HUES64 (cell line): ENCODE measurements around the gene STIM1.

Experiments used
- H3K27ac ChIP-seq: 2 replicates; pipeline ENCODE4 v1.7.0; 2013; ENCODE audit warnings: low read depth, low read length, inconsistent platforms
- H3K27me3 ChIP-seq: 2 replicates; pipeline ENCODE4 v1.6.1; 2013; ENCODE audit warnings: mild to moderate bottlenecking, low read length; ENCODE audit not compliant: insufficient read depth
- H3K36me3 ChIP-seq: 2 replicates; pipeline ENCODE4 v1.6.1; 2013; ENCODE audit warnings: mild to moderate bottlenecking, low read length; ENCODE audit not compliant: insufficient read depth
- H3K4me1 ChIP-seq: 2 replicates; pipeline ENCODE4 v1.6.1; 2013; ENCODE audit warnings: mild to moderate bottlenecking, low read length, moderate library complexity; ENCODE audit not compliant: insufficient read depth
- H3K4me3 ChIP-seq: 2 replicates; pipeline ENCODE4 v1.5.1; 2013; ENCODE audit warnings: mild to moderate bottlenecking, low read length, moderate library complexity
- H3K9ac ChIP-seq: 2 replicates; pipeline ENCODE4 v1.6.1; 2013; ENCODE audit warnings: mild to moderate bottlenecking, low read depth, low read length
- H3K9me3 ChIP-seq: 2 replicates; pipeline ENCODE4 v1.6.1; 2013; ENCODE audit warnings: low read depth, low read length; ENCODE audit not compliant: insufficient read depth
- WGBS: fragments of 150-250, 120-280 bp; methylation state at CpG from one replicate; pipeline ENCODE4 v1.1.7; 2013; ENCODE audit warnings: missing lambda C conversion rate; 5-methylcytosine and 5-hydroxymethylcytosine counted together

The STIM1 gene

DNA sequence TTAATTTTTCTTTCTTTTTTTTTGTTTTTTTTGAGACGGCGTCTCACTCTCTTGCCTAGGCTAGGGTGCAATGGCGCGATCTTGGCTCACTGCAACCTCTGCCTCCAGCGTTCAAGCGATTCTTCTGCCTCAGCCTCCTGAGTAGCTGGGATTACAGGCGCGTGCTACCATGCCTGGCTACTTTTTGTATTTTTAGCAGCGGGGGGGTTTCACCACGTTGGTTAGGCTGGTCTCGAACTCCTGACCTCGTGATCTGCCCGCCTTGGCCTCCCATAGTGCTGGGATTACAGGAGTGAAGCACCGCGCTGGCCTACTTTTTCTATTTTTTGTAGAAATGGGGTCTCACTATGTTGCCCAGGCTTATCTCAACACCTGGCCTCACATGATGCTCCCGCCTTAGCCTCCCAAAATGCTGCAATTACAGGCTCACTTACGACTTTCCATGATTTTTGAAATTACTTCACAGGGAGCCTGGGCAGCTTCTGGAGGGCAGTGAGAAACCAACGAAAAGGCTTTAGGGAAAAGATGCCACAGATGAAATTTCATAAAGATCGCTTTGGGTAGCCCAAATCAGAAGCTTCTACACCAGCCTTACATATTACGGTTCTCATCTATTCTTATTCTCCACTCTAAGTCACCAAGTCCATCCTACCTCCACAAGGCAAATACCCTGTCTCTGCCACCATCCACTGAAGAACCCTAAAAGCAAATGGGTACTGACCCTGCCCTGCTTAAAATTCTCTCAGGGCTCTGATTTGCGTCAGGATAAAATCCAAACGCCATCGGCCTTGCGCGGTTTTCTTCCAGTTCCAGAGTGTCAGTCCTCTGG, 238.3 kb downstream of the STIM1 start:
- 71% methylated on average over 25 of the region's 25 CpGs for WGBS
- 0 out of 2 replicates have a peak, but pooled peaks cover 8% of the 10 kb centered on the region for H3K4me1 ChIP-seq
- no peaks in the 10 kb centered on the region for H3K27me3 ChIP-seq
- H3K27ac ChIP-seq: peak overlapping the region; percentile 87
- H3K36me3 ChIP-seq: no peaks in the 10 kb centered on the region; the same call in 1 of the 2 replicates
- H3K9me3 ChIP-seq: no peaks in the 10 kb centered on the region
- H3K4me3 ChIP-seq: peak overlapping the region; percentile 88
- H3K9ac ChIP-seq: peak overlapping the region; percentile 89

DNA sequence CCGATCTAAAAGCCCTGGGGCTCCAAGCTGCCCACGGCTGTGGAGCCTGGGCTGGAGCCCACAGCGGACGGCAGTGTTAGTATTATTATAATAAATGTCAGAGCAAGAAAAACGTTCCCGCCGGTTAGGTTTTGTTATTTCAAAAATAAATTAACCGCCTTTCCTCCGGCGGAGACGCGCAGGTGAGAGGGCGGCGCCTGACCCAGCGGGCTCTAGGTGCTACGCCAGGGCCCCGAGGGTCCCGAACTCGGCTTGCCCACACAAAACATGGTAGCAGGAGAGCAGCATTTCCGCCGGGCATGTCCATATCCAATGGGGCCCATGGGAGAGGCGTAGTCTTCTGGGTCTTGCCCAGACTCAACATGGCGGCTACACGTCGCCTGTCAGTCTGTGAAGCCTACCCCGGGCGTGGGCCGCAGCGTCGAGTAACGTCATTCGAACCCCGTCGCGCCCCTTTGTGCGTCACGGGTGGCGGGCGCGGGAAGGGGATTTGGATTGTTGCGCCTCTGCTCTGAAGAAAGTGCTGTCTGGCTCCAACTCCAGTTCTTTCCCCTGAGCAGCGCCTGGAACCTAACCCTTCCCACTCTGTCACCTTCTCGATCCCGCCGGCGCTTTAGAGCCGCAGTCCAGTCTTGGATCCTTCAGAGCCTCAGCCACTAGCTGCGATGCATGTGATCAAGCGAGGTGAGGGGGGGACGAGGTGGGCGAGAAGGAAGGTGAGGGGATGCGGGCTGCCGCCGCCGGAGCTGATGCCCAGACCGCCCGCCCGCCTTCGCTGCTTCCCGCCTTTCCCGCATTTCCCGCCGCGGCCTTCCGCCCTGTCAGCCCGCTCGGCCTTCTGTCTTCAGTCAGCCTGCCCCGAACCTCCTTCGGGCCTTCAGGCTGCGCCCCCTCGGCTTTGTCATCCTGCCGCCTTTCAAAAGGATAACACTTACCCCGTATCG, 239.2 kb downstream of the STIM1 start, which contains the start of gene RRM1:
Gene RRM1 (plus strand): TSS at position 452 of the 944 bp plus-strand sequence. CDS start 214 bp downstream, at position 666.
- Histone ChIP-seq H3K36me3 (no peaks in the 10 kb centered on the region; the same call in 1 of the 2 replicates), H3K9ac (peak within 1 kb of the TSS; percentile 92), H3K27me3 (no peaks in the 10 kb centered on the region), H3K27ac (peak within 1 kb of the TSS; percentile 93), H3K4me3 (peak within 1 kb of the TSS; percentile 88), H3K9me3 (no peaks in the 10 kb centered on the region), H3K4me1 (0 out of 2 replicates have a peak, but pooled peaks cover 8% of the 10 kb centered on the region)
- WGBS: under 1% methylated on average over 74 of the region's 74 CpGs

DNA sequence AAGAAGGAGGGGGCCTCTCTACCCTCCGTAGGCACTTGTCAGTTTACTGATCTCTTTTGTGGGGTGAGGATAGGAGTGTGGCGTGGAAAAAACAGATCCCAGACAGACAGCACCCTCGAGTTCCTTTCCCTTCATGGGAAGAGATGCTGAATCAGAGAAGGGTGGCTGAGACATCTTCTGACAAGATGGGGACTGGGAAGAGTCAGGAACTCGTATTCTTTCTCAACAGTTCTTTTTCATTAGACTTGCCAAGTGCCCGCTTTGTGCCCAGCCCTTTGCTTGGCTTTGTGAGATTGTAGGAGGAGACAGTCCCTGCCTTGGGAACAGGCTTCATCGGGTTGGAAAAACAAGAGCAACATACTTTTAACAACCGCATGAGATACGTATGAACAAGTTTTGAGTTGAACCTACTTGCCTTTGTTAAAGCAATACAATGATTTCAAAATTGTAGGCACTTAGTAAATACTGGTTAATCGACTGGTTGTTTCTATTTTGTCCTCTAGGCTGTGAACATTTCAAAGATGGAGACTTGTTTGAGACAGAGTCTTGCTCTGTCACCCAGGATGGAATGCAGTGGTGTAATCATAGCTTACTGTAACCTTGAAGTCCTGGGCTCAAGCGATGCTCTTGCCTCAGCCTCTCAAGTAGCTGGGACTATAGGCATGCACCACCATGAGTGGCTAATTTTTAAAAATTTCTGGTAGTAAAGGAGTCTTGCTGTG, 240.2 kb downstream of the STIM1 start:
- H3K27ac ChIP-seq: peak overlapping the region; percentile 93; the same call in 1 of the 2 replicates
- no peaks in the 10 kb centered on the region; the same call in 1 of the 2 replicates for H3K36me3 ChIP-seq
- H3K4me1 ChIP-seq: 0 out of 2 replicates have a peak, but pooled peaks cover 8% of the 10 kb centered on the region
- peak overlapping the region; percentile 88 for H3K4me3 ChIP-seq
- no peaks in the 10 kb centered on the region for H3K27me3 ChIP-seq
- WGBS: 31% methylated on average over 9 of the region's 10 CpGs
- H3K9ac ChIP-seq: peak overlapping the region; percentile 92
- H3K9me3 ChIP-seq: no peaks in the 10 kb centered on the region

DNA sequence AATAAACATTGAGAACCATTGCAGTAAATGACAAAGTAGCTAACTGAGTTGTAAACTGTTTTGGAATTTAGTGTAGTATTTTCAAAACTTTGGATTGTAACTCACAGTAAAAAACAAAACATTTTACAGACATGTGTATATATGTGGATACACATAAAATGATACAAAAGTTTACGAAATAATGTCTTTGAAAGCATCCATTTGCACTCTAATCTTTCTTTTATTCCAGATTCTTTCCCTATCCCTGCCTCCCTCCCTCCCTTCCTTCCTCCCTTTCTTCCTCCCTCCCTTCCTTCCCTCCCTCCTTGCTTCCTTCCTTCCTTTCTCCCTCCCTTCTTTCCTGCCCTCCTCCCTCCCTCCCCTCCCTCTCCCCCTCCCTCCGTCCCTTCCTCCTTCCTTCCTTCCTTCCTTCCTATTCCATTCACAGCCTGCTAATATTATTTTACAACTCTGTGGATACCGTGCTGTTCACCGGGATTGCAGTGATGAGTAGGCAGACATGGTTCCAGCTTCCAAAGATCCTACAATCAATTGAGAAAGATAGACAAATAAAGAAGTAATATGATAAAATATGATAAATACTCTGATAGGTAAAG, 242.7 kb downstream of the STIM1 start:
- H3K27ac ChIP-seq: no peak overlapping the region
- H3K36me3 ChIP-seq: peaks cover 14% of the 10 kb centered on the region
- no peaks in the 10 kb centered on the region for H3K9me3 ChIP-seq
- H3K4me1 ChIP-seq: 0 out of 2 replicates have a peak, but pooled peaks cover 8% of the 10 kb centered on the region
- no peak overlapping the region for H3K4me3 ChIP-seq
- H3K9ac ChIP-seq: no peak overlapping the region
- no peaks in the 10 kb centered on the region for H3K27me3 ChIP-seq
- WGBS: 94% methylated on average over 4 of the region's 4 CpGs

DNA sequence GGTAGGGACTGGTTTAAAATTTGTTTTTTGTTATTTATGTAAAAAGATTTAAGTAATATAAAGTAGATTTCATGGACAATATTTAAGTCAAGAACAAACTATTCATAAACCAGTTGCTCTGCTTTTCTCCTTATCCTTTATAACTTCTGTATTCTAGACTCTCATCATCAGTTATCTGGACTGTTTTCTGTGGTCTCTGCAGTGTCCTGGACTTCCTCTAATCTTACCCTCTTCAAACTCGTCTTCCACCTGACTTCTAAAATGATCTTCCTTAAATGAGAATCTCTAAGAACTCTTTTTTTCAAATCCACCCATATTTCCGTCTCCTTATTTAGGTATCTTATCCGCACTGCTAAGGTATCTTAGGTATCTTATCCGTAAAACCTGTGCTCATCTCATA, 247.2 kb downstream of the STIM1 start:
- 98% methylated on average over 3 of the region's 4 CpGs for WGBS

DNA sequence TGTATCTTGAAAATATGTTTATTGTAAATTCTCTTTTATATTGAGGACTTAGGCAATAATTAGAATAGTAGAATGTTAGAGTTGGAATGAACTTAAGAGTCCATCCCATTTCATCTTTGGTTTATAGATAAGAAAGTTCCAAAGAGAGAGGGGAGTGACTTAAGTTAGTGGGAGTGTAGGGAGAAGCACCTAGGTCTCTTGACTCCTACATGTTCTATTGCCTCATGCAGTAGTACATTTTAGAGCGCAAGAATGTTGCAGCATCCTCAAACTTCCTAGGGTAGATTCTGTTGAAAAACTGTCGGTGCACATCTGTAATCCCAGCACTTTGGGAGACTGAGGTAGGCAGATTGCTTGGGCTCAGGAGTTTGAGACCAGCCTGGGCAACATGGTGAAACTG, 247.8 kb downstream of the STIM1 start:
- H3K4me1 ChIP-seq: no peaks in the 10 kb centered on the region

More for the DNA sequence above, 247.2 kb downstream of the STIM1 start:
- H3K27me3 ChIP-seq: no peaks in the 10 kb centered on the region
- peaks cover 51% of the 10 kb centered on the region for H3K36me3 ChIP-seq
- no peak overlapping the region for H3K9ac ChIP-seq
- H3K4me1 ChIP-seq: 0 out of 2 replicates have a peak, but pooled peaks cover 3% of the 10 kb centered on the region
- no peak overlapping the region for H3K27ac ChIP-seq
- H3K9me3 ChIP-seq: no peaks in the 10 kb centered on the region
- no peak overlapping the region for H3K4me3 ChIP-seq

DNA sequence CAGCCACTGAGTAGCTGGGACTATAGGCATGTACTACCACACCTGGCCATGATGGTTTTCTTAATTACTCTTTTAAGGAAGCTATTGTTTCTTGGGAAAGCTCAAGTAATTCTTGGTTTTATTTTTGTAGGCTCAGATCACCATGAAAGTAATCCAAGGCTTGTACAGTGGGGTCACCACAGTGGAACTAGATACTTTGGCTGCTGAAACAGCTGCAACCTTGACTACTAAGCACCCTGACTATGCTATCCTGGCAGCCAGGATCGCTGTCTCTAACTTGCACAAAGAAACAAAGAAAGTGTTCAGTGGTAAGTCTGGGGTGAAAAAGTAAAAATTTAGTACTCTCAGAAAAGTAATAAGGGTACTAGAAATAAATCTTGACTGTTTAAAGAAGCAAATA, 250.5 kb downstream of the STIM1 start:
- peaks cover 81% of the 10 kb centered on the region for H3K36me3 ChIP-seq
- 100% methylated on average over 1 of the region's 1 CpG for WGBS
- no peak overlapping the region for H3K4me3 ChIP-seq
- no peaks in the 10 kb centered on the region for H3K27me3 ChIP-seq
- H3K27ac ChIP-seq: no peak overlapping the region
- no peaks in the 10 kb centered on the region for H3K9me3 ChIP-seq
- H3K4me1 ChIP-seq: no peaks in the 10 kb centered on the region
- no peak overlapping the region for H3K9ac ChIP-seq

More for the DNA sequence above, 247.8 kb downstream of the STIM1 start:
- WGBS: 99% methylated on average over 2 of the region's 2 CpGs
- Histone ChIP-seq H3K4me3 (no peak overlapping the region), H3K27me3 (no peaks in the 10 kb centered on the region), H3K9ac (no peak overlapping the region), H3K9me3 (no peaks in the 10 kb centered on the region), H3K36me3 (peaks cover 56% of the 10 kb centered on the region), H3K27ac (no peak overlapping the region)

DNA sequence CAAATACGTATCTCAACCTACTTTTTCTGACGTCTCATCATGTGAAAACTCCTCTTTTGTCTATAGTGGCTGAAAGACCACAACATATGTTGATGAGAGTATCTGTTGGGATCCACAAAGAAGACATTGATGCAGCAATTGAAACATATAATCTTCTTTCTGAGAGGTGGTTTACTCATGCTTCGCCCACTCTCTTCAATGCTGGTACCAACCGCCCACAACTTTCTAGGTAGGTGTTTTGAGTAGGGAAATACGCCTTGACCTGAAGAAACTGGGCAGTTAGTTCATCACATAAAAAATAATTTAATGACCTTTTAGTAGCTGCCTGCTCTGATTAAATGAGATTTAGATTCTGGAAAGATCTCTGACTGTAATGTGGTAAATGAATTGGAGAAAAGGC, 256.4 kb downstream of the STIM1 start:
- Histone ChIP-seq H3K4me3 (no peak overlapping the region), H3K27ac (no peak overlapping the region), H3K9ac (no peak overlapping the region), H3K9me3 (no peaks in the 10 kb centered on the region), H3K27me3 (no peaks in the 10 kb centered on the region), H3K36me3 (peaks cover 83% of the 10 kb centered on the region), H3K4me1 (no peaks in the 10 kb centered on the region)
- WGBS: 83% methylated on average over 1 of the region's 5 CpGs

DNA sequence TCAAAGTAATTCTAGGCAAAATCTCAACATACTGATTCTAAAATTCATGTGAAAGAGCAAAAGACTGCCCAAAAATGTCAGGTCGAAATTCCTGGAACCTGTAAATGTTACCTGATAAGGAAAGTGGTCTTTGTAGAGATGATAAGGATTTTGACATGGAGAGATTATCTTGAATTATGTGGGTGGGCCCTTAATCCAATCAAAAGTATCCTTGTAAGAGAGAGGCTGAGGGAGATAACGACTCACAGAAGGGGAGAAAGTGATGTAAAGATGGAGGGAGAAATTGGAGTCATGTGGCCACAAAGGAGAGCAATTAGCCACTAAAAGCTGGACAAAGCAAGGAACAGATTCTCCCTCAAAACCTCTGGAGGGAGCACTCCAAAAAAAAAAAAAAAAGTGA, 259.7 kb downstream of the STIM1 start:
- 88% methylated on average over 2 of the region's 2 CpGs for WGBS
- Histone ChIP-seq H3K4me3 (no peak overlapping the region), H3K36me3 (peaks cover 85% of the 10 kb centered on the region)

DNA sequence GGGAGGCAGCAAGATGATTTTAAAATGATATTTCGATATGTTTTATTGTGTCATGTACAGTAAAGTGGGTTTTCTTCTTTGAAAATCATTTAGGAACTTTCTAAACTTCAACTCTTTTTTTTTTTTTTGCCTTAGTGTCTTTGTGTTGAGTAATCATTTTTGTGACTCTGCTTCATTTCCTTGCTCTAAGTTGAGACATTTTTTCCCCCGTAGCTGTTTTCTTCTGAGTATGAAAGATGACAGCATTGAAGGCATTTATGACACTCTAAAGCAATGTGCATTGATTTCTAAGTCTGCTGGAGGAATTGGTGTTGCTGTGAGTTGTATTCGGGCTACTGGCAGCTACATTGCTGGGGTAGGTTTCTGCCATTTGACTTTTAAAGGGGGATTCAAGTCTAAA, 262.6 kb downstream of the STIM1 start:
- H3K27ac ChIP-seq: no peak overlapping the region
- no peak overlapping the region for H3K4me3 ChIP-seq
- WGBS: 93% methylated on average over 2 of the region's 3 CpGs
- H3K9me3 ChIP-seq: no peaks in the 10 kb centered on the region
- no peaks in the 10 kb centered on the region for H3K4me1 ChIP-seq
- no peak overlapping the region for H3K9ac ChIP-seq
- peaks cover 85% of the 10 kb centered on the region for H3K36me3 ChIP-seq
- H3K27me3 ChIP-seq: no peaks in the 10 kb centered on the region

More for the DNA sequence above, 259.7 kb downstream of the STIM1 start:
- no peak overlapping the region for H3K9ac ChIP-seq
- no peaks in the 10 kb centered on the region for H3K4me1 ChIP-seq
- no peak overlapping the region for H3K27ac ChIP-seq
- no peaks in the 10 kb centered on the region for H3K27me3 ChIP-seq
- no peaks in the 10 kb centered on the region for H3K9me3 ChIP-seq
